Measurements from ENCODE around the gene ADGRE3.

DNA sequence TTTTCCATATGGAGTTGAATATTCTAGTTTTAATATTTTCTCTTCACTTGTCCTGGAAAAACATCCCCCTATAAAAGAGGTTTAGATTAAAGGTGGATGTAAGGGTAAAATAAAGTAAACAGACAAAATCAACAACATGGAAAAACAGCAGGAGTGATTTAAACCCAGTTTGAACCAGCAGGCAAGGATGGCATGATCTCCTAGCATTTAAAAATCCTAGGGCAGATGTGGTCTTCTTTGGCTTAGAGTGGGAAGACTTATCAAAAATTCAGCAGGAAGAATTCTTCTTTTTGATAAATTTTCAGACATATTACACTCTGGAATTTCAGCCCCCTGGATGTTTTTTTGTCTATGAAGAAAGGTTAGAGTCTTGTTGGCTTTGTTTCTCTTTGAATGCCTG lies 55.2 kb downstream of the ADGRE3 start:
- TF ChIP-seq, protein P1, sequence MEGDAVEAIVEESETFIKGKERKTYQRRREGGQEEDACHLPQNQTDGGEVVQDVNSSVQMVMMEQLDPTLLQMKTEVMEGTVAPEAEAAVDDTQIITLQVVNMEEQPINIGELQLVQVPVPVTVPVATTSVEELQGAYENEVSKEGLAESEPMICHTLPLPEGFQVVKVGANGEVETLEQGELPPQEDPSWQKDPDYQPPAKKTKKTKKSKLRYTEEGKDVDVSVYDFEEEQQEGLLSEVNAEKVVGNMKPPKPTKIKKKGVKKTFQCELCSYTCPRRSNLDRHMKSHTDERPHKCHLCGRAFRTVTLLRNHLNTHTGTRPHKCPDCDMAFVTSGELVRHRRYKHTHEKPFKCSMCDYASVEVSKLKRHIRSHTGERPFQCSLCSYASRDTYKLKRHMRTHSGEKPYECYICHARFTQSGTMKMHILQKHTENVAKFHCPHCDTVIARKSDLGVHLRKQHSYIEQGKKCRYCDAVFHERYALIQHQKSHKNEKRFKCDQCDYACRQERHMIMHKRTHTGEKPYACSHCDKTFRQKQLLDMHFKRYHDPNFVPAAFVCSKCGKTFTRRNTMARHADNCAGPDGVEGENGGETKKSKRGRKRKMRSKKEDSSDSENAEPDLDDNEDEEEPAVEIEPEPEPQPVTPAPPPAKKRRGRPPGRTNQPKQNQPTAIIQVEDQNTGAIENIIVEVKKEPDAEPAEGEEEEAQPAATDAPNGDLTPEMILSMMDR (IDR thresholded peaks at IDR 0.05) = no peak
- TF ChIP-seq GABPB1 (CRISPR knock-in tag; IDR thresholded peaks at IDR 0.05) (no peak), CBFB (CRISPR knock-in tag; IDR thresholded peaks at IDR 0.05; ENCODE audit: low read depth) (no peak), ETV6 (CRISPR knock-in tag; IDR thresholded peaks at IDR 0.05) (no peak), NFATC4 (CRISPR knock-in tag; IDR thresholded peaks at IDR 0.05) (no peak), MXD4 (CRISPR knock-in tag; IDR thresholded peaks at IDR 0.05; ENCODE audit: borderline replicate concordance) (no peak), NR2C2 (CRISPR knock-in tag; IDR thresholded peaks at IDR 0.05) (no peak)
- TF ChIP-seq, protein P2, sequence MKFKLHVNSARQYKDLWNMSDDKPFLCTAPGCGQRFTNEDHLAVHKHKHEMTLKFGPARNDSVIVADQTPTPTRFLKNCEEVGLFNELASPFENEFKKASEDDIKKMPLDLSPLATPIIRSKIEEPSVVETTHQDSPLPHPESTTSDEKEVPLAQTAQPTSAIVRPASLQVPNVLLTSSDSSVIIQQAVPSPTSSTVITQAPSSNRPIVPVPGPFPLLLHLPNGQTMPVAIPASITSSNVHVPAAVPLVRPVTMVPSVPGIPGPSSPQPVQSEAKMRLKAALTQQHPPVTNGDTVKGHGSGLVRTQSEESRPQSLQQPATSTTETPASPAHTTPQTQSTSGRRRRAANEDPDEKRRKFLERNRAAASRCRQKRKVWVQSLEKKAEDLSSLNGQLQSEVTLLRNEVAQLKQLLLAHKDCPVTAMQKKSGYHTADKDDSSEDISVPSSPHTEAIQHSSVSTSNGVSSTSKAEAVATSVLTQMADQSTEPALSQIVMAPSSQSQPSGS (CRISPR knock-in tag; IDR thresholded peaks at IDR 0.05; ENCODE audit: borderline replicate concordance, low read depth) = no peak
- TF ChIP-seq, protein P3, sequence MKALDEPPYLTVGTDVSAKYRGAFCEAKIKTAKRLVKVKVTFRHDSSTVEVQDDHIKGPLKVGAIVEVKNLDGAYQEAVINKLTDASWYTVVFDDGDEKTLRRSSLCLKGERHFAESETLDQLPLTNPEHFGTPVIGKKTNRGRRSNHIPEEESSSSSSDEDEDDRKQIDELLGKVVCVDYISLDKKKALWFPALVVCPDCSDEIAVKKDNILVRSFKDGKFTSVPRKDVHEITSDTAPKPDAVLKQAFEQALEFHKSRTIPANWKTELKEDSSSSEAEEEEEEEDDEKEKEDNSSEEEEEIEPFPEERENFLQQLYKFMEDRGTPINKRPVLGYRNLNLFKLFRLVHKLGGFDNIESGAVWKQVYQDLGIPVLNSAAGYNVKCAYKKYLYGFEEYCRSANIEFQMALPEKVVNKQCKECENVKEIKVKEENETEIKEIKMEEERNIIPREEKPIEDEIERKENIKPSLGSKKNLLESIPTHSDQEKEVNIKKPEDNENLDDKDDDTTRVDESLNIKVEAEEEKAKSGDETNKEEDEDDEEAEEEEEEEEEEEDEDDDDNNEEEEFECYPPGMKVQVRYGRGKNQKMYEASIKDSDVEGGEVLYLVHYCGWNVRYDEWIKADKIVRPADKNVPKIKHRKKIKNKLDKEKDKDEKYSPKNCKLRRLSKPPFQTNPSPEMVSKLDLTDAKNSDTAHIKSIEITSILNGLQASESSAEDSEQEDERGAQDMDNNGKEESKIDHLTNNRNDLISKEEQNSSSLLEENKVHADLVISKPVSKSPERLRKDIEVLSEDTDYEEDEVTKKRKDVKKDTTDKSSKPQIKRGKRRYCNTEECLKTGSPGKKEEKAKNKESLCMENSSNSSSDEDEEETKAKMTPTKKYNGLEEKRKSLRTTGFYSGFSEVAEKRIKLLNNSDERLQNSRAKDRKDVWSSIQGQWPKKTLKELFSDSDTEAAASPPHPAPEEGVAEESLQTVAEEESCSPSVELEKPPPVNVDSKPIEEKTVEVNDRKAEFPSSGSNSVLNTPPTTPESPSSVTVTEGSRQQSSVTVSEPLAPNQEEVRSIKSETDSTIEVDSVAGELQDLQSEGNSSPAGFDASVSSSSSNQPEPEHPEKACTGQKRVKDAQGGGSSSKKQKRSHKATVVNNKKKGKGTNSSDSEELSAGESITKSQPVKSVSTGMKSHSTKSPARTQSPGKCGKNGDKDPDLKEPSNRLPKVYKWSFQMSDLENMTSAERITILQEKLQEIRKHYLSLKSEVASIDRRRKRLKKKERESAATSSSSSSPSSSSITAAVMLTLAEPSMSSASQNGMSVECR (CRISPR knock-in tag; IDR thresholded peaks at IDR 0.05; ENCODE audit: borderline replicate concordance) = no peak
- TF ChIP-seq, protein P4, sequence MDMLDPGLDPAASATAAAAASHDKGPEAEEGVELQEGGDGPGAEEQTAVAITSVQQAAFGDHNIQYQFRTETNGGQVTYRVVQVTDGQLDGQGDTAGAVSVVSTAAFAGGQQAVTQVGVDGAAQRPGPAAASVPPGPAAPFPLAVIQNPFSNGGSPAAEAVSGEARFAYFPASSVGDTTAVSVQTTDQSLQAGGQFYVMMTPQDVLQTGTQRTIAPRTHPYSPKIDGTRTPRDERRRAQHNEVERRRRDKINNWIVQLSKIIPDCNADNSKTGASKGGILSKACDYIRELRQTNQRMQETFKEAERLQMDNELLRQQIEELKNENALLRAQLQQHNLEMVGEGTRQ (CRISPR knock-in tag; IDR thresholded peaks at IDR 0.05) = no peak
